ENCODE data around the gene WDR7. TPM values are rescaled to one million over a fixed set of nuclear protein-coding genes. Genes with fewer than 3 reads are reported as not detected.

Gene WDR7
- total and polyA plus RNA-seq, 9 of the 15 experiments (the other 6 are each of a cell fraction or from before 2014, with no cell fraction given), result 1.4 to 9.4 (median 5.3) TPM

- H3K27ac ChIP-seq (ENCODE audit: extremely low read depth, low read depth, low read length), result no peak overlapping the region
- H3K27me3 ChIP-seq (ENCODE audit: control insufficient read depth in 2 of 2, insufficient read depth in 2 of 2, low read length in 2 of 2), result no peaks in the 10 kb centered on the region
- no peak overlapping the region for H3K4me2 ChIP-seq (ENCODE audit: insufficient read depth, low read length)
- no peaks in the 10 kb centered on the region; the same call in 2 of the 3 replicates for H3K36me3 ChIP-seq (ENCODE audit: control insufficient read depth, insufficient read depth, low read length)
- no TSS peak for BruUV-seq (replicated peaks)
- intact Hi-C loops (cut with micrococcal nuclease), result no loop called here
- in situ Hi-C loops (cut with MboI), result no loop called here
- FAIRE-seq (no peak), DNase-seq (ENCODE audit: extremely low read depth in 1 of 4, low spot score in 3 of 4) (no peak), ATAC-seq (no peak)
- H3K9ac ChIP-seq (ENCODE audit: insufficient read depth in 1 of 2, low read depth in 2 of 2, low read length in 2 of 2), result no peak overlapping the region
- 86% methylated on average over 1 of the region's 1 CpG for WGBS (ENCODE audit: insufficient coverage, low coverage, missing lambda C conversion rate)
- no peak for TF ChIP-seq FIP1L1 (IDR thresholded peaks at IDR 0.05; ENCODE audit: low read depth, low read length, poor library complexity, severe bottlenecking)
- TF ChIP-seq ZC3H4 (CRISPR knock-in tag; IDR thresholded peaks at IDR 0.05; ENCODE audit: borderline replicate concordance), result no peak
- TF ChIP-seq MTF1 (CRISPR knock-in tag; IDR thresholded peaks at IDR 0.05; ENCODE audit: borderline replicate concordance), result no peak
- TF ChIP-seq ZNF311 (CRISPR knock-in tag; IDR thresholded peaks at IDR 0.05), result no peak
- TF ChIP-seq, protein P1, sequence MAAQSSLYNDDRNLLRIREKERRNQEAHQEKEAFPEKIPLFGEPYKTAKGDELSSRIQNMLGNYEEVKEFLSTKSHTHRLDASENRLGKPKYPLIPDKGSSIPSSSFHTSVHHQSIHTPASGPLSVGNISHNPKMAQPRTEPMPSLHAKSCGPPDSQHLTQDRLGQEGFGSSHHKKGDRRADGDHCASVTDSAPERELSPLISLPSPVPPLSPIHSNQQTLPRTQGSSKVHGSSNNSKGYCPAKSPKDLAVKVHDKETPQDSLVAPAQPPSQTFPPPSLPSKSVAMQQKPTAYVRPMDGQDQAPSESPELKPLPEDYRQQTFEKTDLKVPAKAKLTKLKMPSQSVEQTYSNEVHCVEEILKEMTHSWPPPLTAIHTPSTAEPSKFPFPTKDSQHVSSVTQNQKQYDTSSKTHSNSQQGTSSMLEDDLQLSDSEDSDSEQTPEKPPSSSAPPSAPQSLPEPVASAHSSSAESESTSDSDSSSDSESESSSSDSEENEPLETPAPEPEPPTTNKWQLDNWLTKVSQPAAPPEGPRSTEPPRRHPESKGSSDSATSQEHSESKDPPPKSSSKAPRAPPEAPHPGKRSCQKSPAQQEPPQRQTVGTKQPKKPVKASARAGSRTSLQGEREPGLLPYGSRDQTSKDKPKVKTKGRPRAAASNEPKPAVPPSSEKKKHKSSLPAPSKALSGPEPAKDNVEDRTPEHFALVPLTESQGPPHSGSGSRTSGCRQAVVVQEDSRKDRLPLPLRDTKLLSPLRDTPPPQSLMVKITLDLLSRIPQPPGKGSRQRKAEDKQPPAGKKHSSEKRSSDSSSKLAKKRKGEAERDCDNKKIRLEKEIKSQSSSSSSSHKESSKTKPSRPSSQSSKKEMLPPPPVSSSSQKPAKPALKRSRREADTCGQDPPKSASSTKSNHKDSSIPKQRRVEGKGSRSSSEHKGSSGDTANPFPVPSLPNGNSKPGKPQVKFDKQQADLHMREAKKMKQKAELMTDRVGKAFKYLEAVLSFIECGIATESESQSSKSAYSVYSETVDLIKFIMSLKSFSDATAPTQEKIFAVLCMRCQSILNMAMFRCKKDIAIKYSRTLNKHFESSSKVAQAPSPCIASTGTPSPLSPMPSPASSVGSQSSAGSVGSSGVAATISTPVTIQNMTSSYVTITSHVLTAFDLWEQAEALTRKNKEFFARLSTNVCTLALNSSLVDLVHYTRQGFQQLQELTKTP (IDR thresholded peaks at IDR 0.05; ENCODE audit: low read depth in 1 of 2, partially characterized antibody in 2 of 2), result no peak
- no peak for TF ChIP-seq SIX5 (IDR thresholded peaks at IDR 0.05; ENCODE audit: borderline replicate concordance in 1 of 2, insufficient read depth in 1 of 2, low read depth in 1 of 2, low read length in 2 of 2)
- TF ChIP-seq ZNF609 (CRISPR knock-in tag; IDR thresholded peaks at IDR 0.05; ENCODE audit: borderline replicate concordance), result no peak
- TF ChIP-seq TCF7 (IDR thresholded peaks at IDR 0.05; ENCODE audit: borderline replicate concordance), result no peak
- TF ChIP-seq JUND (IDR thresholded peaks at IDR 0.05; ENCODE audit: borderline replicate concordance, low read depth, low read length), result no peak
- no peak for TF ChIP-seq JUND (tag; IDR thresholded peaks at IDR 0.05; ENCODE audit: borderline replicate concordance, low read depth, low read length)
- H4K20me1 ChIP-seq (replicated peaks; ENCODE audit: control insufficient read depth, insufficient read depth, low read length), result no peaks in the 10 kb centered on the region
- no peak overlapping the region for H2AFZ ChIP-seq (ENCODE audit: low read depth, low read length)
- ChIA-PET POLR2A (no interaction called here), CTCF (ENCODE audit: low intra/inter-chr PET ratio) (no interaction called here)
- H3K79me2 ChIP-seq (ENCODE audit: control insufficient read depth, insufficient read depth, low read length), result no peaks in the 10 kb centered on the region
- no peaks in the 10 kb centered on the region for H3K9me3 ChIP-seq (replicated peaks; ENCODE audit: control insufficient read depth, insufficient read depth, low read depth, low read length)
- H3K9me1 ChIP-seq (ENCODE audit: control insufficient read depth, insufficient read depth, low read length), result no peaks in the 10 kb centered on the region
- H3K4me3 ChIP-seq, result no peak overlapping the region
- no peaks in the 10 kb centered on the region for H3K4me1 ChIP-seq (replicated peaks in 1 of 2; ENCODE audit: control insufficient read depth in 2 of 2, insufficient read depth in 2 of 2, low read length in 2 of 2)
Observed at GRCh38 chr18:56723068-56723467, 71.9 kb downstream of the WDR7 start.

Data from K562 (cell line).